Ascending aorta (tissue), 2 donors: ENCODE measurements around the gene OR7C1. TPM values are rescaled to one million over a fixed set of nuclear protein-coding genes. Genes with fewer than 3 reads are reported as not detected.

Source experiments
- DNase-seq, 2 donors: peaks; one replicate each; pipeline ENCODE4 v3.0.0-alpha.2; 2019; ENCODE audit warnings: low spot score in 2 of 2
- H3K27ac ChIP-seq, 2 donors: fragments of 200-600 bp; sonication (generic); one replicate each; pipeline ENCODE4 v1.5.1; 2016 to 2017; ENCODE audit warnings: mild to moderate bottlenecking in 1 of 2
- H3K27me3 ChIP-seq: fragments of 200-600 bp; sonication (generic); one replicate; pipeline ENCODE4 v1.5.1; 2017
- H3K36me3 ChIP-seq, 2 donors: fragments of 200-600 bp; sonication (generic); one replicate each; pipeline ENCODE4 v1.5.1; 2016
- H3K4me1 ChIP-seq, 2 donors: fragments of 200-600 bp; sonication (generic); one replicate each; pipeline ENCODE4 v1.5.1; 2016 to 2017; ENCODE audit warnings: mild to moderate bottlenecking in 1 of 2
- H3K4me3 ChIP-seq, 2 donors: fragments of 200-600 bp; sonication (generic); one replicate each; pipeline ENCODE4 v1.5.1; 2016 to 2017; ENCODE audit warnings: mild to moderate bottlenecking in 1 of 2
- H3K9me3 ChIP-seq, 2 donors: fragments of 200-600 bp; sonication (generic); one replicate each; pipeline ENCODE4 v1.5.1; 2016
- intact Hi-C: fragments of 100-400 bp; cut with DNase I; formaldehyde crosslinking; loops from one replicate; pipeline ENCODE4 v1.15.1; 2023
- total RNA-seq: library from RNA; depleted of rRNA; stranded (reverse); fragments of >200 nt; gene quantifications from one replicate; pipeline ENCODE4 v1.1.0, GENCODE V29; 2016
- TF ChIP-seq, protein P1 (sequence below), 3 experiments: fragments of 200-600 bp in 2 of 3; fragments of 450-650 bp in 1 of 3; sonication (generic) in 2 of 3; IDR thresholded peaks; one replicate each; pipeline ENCODE4 v1.5.1; 2016 to 2019; ENCODE audit warnings: antibody characterized with exemption in 3 of 3, mild to moderate bottlenecking in 1 of 3, moderate library complexity in 1 of 3

The OR7C1 gene
- total RNA-seq = not detected

DNA sequence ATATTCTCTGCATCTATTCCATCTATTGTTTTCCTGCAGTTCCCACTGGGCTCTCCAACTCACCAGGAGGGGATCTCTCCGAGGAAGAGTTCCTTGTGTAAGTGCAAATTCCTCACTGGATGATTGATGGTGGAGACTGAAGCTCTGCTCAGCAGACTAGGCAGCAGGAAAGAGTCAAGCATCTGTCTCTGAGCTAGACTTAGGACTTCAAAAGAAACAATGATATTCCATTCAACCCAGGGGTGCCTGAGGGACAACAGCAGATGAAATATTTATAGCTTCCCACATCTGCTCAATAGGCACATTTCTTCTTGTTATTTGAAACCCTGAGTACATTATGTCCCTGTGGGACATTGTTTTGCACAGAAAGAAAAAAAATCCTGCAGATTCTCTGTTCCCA lies at the start of gene OR7C1, which contains the start of gene OR7A5:
Gene OR7C1 (minus strand): TSS at position 175 of the 400 bp plus-strand sequence. CDS start 35,049 bp downstream, outside the sequence.
Gene OR7A5 (minus strand): TSS at position 175 of the 400 bp plus-strand sequence. CDS start 6,944 bp downstream, outside the sequence.
- Histone ChIP-seq H3K4me1 (no peaks in the 10 kb centered on the region), H3K4me3 (no peak within 1 kb of the TSS)
- TF ChIP-seq, protein P1, sequence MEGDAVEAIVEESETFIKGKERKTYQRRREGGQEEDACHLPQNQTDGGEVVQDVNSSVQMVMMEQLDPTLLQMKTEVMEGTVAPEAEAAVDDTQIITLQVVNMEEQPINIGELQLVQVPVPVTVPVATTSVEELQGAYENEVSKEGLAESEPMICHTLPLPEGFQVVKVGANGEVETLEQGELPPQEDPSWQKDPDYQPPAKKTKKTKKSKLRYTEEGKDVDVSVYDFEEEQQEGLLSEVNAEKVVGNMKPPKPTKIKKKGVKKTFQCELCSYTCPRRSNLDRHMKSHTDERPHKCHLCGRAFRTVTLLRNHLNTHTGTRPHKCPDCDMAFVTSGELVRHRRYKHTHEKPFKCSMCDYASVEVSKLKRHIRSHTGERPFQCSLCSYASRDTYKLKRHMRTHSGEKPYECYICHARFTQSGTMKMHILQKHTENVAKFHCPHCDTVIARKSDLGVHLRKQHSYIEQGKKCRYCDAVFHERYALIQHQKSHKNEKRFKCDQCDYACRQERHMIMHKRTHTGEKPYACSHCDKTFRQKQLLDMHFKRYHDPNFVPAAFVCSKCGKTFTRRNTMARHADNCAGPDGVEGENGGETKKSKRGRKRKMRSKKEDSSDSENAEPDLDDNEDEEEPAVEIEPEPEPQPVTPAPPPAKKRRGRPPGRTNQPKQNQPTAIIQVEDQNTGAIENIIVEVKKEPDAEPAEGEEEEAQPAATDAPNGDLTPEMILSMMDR (IDR thresholded peaks at IDR 0.05) = no peak

DNA sequence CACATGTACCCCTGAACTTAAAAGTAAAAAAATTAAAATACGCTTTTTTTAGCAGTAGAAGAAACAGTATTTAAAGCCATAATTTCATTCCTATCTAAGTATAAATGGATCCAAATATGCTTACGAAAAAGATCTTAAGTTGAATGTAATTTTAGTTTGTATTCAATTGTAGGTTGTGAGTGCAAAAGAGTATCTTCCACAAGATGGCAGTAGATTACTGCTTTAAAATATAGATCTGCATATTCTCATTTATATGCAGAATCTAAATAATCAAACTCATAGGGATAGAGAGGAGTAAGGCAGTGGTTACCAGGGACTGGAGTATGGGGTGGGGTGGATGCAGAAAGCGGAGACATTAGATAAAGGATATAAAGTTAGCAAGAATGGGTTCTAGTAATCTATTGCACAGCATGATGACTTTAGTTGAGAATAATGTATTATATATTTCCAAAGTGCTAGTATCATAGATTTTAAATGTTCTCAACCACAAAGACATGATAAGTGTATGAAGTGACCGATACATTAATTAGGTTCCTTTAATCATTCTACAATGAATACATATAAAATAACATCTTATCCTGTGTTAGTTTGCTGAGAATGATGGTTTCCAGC lies 36.7 kb upstream of the OR7C1 start:
- no peak for DNase-seq
- H3K4me3 ChIP-seq = no peak overlapping the region
- TF ChIP-seq, protein P1 (IDR thresholded peaks at IDR 0.05) = no peak
- H3K27ac ChIP-seq = no peak overlapping the region
- H3K36me3 ChIP-seq = no peaks in the 10 kb centered on the region
- intact Hi-C loops = no loop called here
- H3K4me1 ChIP-seq = no peaks in the 10 kb centered on the region
- H3K9me3 ChIP-seq = no peaks in the 10 kb centered on the region
- H3K27me3 ChIP-seq = no peaks in the 10 kb centered on the region

More for the DNA sequence above, at the start of gene OR7C1, which contains the start of gene OR7A5:
- Histone ChIP-seq H3K9me3 (no peaks in the 10 kb centered on the region), H3K27ac (no peak within 1 kb of the TSS), H3K36me3 (no peaks in the 10 kb centered on the region), H3K27me3 (no peaks in the 10 kb centered on the region)
- DNase-seq = no peak
- intact Hi-C loops = no loop called here

DNA sequence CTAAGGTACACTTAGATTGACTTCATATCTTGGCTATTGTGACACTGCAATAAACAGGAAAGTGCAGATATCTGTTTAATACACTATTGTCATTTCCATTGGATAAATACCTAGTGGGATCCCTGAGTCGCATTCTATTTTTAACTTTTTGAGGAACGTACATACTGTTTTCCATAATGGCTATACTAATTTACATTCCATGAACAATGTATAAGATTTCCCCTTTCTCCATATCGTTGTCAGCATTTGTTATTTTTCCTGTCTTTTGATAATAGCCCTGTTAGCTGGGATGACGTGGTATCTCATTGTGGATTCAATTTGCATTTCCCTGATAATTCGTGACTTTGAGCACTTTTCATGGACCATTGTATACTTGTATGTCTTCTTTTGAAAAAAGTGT lies 33.5 kb upstream of the OR7C1 start:
- H3K4me3 ChIP-seq = no peak overlapping the region
- no peaks in the 10 kb centered on the region for H3K27me3 ChIP-seq
- no peaks in the 10 kb centered on the region for H3K9me3 ChIP-seq
- no peak for DNase-seq
- no peaks in the 10 kb centered on the region for H3K4me1 ChIP-seq
- intact Hi-C loops = no loop called here
- no peak overlapping the region for H3K27ac ChIP-seq
- TF ChIP-seq, protein P1 (IDR thresholded peaks at IDR 0.05) = no peak
- H3K36me3 ChIP-seq = no peaks in the 10 kb centered on the region

DNA sequence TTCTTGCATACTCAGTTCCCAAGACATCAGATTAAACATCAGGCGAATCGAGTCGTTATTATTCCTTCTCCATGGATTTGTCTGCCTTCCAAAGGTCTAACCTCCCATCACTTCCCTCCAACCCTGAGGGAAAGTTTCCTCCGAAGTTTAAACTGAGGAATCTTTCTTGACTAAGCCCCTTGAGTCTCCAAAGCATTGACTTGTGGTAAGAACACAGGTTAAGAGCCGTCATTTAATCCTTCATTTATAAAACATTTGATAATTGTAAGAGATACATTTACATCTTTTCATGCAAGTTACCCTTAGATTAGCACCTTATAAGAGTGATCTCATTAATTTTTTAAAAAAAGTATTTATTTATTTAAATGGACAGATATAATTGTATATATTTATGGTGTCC lies 13.8 kb upstream of the OR7C1 start, which contains the start of gene OR7A10:
Gene OR7A10 (minus strand): TSS at position 101 of the 400 bp plus-strand sequence. CDS start 7,045 bp downstream, outside the sequence.
- no peaks in the 10 kb centered on the region for H3K36me3 ChIP-seq
- H3K4me1 ChIP-seq = no peaks in the 10 kb centered on the region
- H3K27me3 ChIP-seq = no peaks in the 10 kb centered on the region
- DNase-seq = no peak
- H3K27ac ChIP-seq = no peak within 1 kb of the TSS
- TF ChIP-seq, protein P1 (IDR thresholded peaks at IDR 0.05) = no peak
- intact Hi-C loops = no loop called here
- no peaks in the 10 kb centered on the region for H3K9me3 ChIP-seq
- H3K4me3 ChIP-seq = no peak within 1 kb of the TSS

DNA sequence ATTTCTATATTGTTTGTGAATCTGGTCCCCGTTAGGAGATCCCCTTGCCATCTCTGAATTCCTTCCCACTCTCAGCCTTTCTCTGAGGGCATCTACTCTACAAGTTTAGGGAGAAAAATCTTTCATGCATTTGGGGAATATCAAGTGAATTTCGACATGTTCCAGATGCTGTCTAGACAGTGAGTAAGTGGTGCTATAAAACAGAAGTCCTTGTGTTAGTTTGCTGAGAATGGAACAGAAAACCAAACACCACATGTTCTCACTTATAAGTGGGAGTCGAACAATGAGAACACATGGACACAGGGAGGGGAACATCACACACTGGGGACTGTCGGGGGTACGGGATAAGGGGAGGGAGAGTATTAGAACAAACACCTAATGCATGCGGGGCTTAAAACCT lies 8.6 kb upstream of the OR7C1 start:
- TF ChIP-seq, protein P1 (IDR thresholded peaks at IDR 0.05) = no peak

More for the DNA sequence above, 8.6 kb upstream of the OR7C1 start:
- intact Hi-C loops = no loop called here
- Histone ChIP-seq H3K9me3 (no peaks in the 10 kb centered on the region), H3K4me1 (no peaks in the 10 kb centered on the region), H3K4me3 (no peak overlapping the region), H3K27me3 (no peaks in the 10 kb centered on the region), H3K27ac (no peak overlapping the region), H3K36me3 (no peaks in the 10 kb centered on the region)
- no peak for DNase-seq
